ENCODE results near the gene PDZK1. TPM values are rescaled to one million over a fixed set of nuclear protein-coding genes. Genes with fewer than 3 reads are reported as not detected.
A peak's percentile ranks its signal among the peaks of the same experiment; 100 is the strongest.
"Not testable (repeated sequence)": the region's sequence is repeated elsewhere in the genome, so short reads cannot be mapped to it uniquely, and the experiment has no call there.

The PDZK1 gene
- total RNA-seq, 1 donor from 2014 or later: 12.2 TPM

- Mint-ChIP-seq H3K4me3 (no peak overlapping the region), H3K36me3 (peaks cover 7% of the 10 kb centered on the region), H3K27ac (no peak overlapping the region), H3K4me1 (ENCODE audit: unreplicated experiment) (peaks cover 5% of the 10 kb centered on the region), H3K27me3 (no peaks in the 10 kb centered on the region), H3K9me3 (no peaks in the 10 kb centered on the region)
- TF ChIP-seq CTCF (conservative IDR thresholded peaks at IDR 0.05): no peak
- no peak for DNase-seq (ENCODE audit: extremely low spot score, unreplicated experiment)
Observed at GRCh38 chr1:145736191-145736590, 29.0 kb upstream of the PDZK1 start.

- H3K27me3 Mint-ChIP-seq: no peaks in the 10 kb centered on the region
- H3K27ac Mint-ChIP-seq: no peak overlapping the region
- no peak for TF ChIP-seq CTCF (conservative IDR thresholded peaks at IDR 0.05)
- no peak for DNase-seq (ENCODE audit: extremely low spot score, unreplicated experiment)
- H3K4me3 Mint-ChIP-seq: no peak overlapping the region
- H3K36me3 Mint-ChIP-seq: peaks cover 7% of the 10 kb centered on the region
- H3K4me1 Mint-ChIP-seq (ENCODE audit: unreplicated experiment): peaks cover 10% of the 10 kb centered on the region
- no peaks in the 10 kb centered on the region for H3K9me3 Mint-ChIP-seq
Observed at GRCh38 chr1:145730900-145731299, 23.7 kb upstream of the PDZK1 start.

DNA sequence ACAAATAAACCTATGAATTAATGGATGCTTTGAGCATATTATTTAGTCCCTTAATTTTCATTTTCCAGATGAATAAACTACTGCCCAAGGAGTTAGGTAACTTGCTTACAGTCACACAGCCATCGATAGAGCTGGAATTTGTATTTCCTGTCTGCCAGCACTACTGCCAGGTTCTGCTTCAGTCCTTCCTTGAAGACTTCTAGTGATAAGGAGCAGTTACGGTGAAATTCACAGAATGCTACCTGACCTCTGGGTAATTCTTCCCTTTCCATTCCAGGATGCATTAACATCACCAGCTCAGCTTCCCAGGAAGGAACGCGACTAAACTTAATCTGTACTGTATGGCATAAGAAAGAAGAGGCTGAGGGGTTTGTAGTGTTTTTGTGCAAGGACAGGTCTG is 23.3 kb upstream of the PDZK1 start:
- no peaks in the 10 kb centered on the region for H3K27me3 Mint-ChIP-seq
- no peak for DNase-seq (ENCODE audit: extremely low spot score, unreplicated experiment)
- H3K36me3 Mint-ChIP-seq: peaks cover 7% of the 10 kb centered on the region
- H3K4me1 Mint-ChIP-seq (ENCODE audit: unreplicated experiment): peaks cover 10% of the 10 kb centered on the region
- no peak for TF ChIP-seq CTCF (conservative IDR thresholded peaks at IDR 0.05)
- H3K4me3 Mint-ChIP-seq: no peak overlapping the region
- no peaks in the 10 kb centered on the region for H3K9me3 Mint-ChIP-seq
- H3K27ac Mint-ChIP-seq: no peak overlapping the region

- TF ChIP-seq CTCF (conservative IDR thresholded peaks at IDR 0.05): no peak
- DNase-seq (ENCODE audit: extremely low spot score, unreplicated experiment): no peak
- Mint-ChIP-seq H3K9me3 (no peaks in the 10 kb centered on the region), H3K4me1 (ENCODE audit: unreplicated experiment) (peaks cover 10% of the 10 kb centered on the region), H3K36me3 (peaks cover 7% of the 10 kb centered on the region), H3K27me3 (no peaks in the 10 kb centered on the region), H3K27ac (no peak overlapping the region), H3K4me3 (no peak overlapping the region)
Observed at GRCh38 chr1:145729666-145730436, 22.7 kb upstream of the PDZK1 start.

- no peaks in the 10 kb centered on the region for H3K27me3 Mint-ChIP-seq
- TF ChIP-seq CTCF (conservative IDR thresholded peaks at IDR 0.05): no peak
Observed at GRCh38 chr1:145729196-145729595, 22.0 kb upstream of the PDZK1 start.

DNA sequence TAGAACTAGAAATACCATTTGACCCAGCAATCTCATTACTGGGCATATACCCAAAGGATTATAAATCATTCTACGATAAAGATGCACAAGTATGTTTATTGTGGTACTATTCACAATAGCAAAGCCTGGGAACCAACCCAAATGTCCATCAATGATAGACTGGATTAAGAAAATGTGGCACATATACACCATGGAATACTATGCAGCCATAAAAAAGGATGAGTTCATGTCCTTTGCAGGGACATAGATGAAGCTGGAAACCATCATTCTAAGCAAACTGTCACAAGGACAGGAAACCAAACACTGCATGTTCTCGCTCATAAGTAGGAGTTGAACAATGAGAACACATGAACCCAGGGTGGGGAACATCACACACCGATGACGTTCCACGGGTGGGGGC is 19.0 kb upstream of the PDZK1 start:
- peak; percentile 8 for DNase-seq (ENCODE audit: extremely low spot score, unreplicated experiment)
- H3K9me3 Mint-ChIP-seq; H3K4me1 Mint-ChIP-seq (ENCODE audit: unreplicated experiment); H3K27me3 Mint-ChIP-seq; H3K27ac Mint-ChIP-seq; H3K4me3 Mint-ChIP-seq; H3K36me3 Mint-ChIP-seq: not testable (repeated sequence)

More at GRCh38 chr1:145729196-145729595, 22.0 kb upstream of the PDZK1 start:
- Mint-ChIP-seq H3K36me3 (peaks cover 6% of the 10 kb centered on the region), H3K4me3 (no peak overlapping the region), H3K4me1 (ENCODE audit: unreplicated experiment) (peaks cover 10% of the 10 kb centered on the region), H3K9me3 (no peaks in the 10 kb centered on the region), H3K27ac (no peak overlapping the region)
- no peak for DNase-seq (ENCODE audit: extremely low spot score, unreplicated experiment)

All from type B pancreatic cell (in vitro differentiated cells).